Ascending aorta (tissue), 2 donors: ENCODE results near the gene EIF5A2. TPM values are rescaled to one million over a fixed set of nuclear protein-coding genes. Genes with fewer than 3 reads are reported as not detected.

Source experiments
- DNase-seq, 2 donors: peaks; one replicate each; pipeline ENCODE4 v3.0.0-alpha.2; 2019; ENCODE audit warnings: low spot score in 2 of 2
- H3K27ac ChIP-seq, 2 donors: fragments of 200-600 bp; sonication (generic); one replicate each; pipeline ENCODE4 v1.5.1; 2016 to 2017; ENCODE audit warnings: mild to moderate bottlenecking in 1 of 2
- H3K27me3 ChIP-seq: fragments of 200-600 bp; sonication (generic); one replicate; pipeline ENCODE4 v1.5.1; 2017
- H3K36me3 ChIP-seq, 2 donors: fragments of 200-600 bp; sonication (generic); one replicate each; pipeline ENCODE4 v1.5.1; 2016
- H3K4me1 ChIP-seq, 2 donors: fragments of 200-600 bp; sonication (generic); one replicate each; pipeline ENCODE4 v1.5.1; 2016 to 2017; ENCODE audit warnings: mild to moderate bottlenecking in 1 of 2
- H3K4me3 ChIP-seq, 2 donors: fragments of 200-600 bp; sonication (generic); one replicate each; pipeline ENCODE4 v1.5.1; 2016 to 2017; ENCODE audit warnings: mild to moderate bottlenecking in 1 of 2
- H3K9me3 ChIP-seq, 2 donors: fragments of 200-600 bp; sonication (generic); one replicate each; pipeline ENCODE4 v1.5.1; 2016
- intact Hi-C: fragments of 100-400 bp; cut with DNase I; formaldehyde crosslinking; loops from one replicate; pipeline ENCODE4 v1.15.1; 2023
- total RNA-seq: library from RNA; depleted of rRNA; stranded (reverse); fragments of >200 nt; gene quantifications from one replicate; pipeline ENCODE4 v1.1.0, GENCODE V29; 2016
- TF ChIP-seq, protein P1 (sequence below), 3 experiments: fragments of 200-600 bp in 2 of 3; fragments of 450-650 bp in 1 of 3; sonication (generic) in 2 of 3; IDR thresholded peaks; one replicate each; pipeline ENCODE4 v1.5.1; 2016 to 2019; ENCODE audit warnings: antibody characterized with exemption in 3 of 3, mild to moderate bottlenecking in 1 of 3, moderate library complexity in 1 of 3

Gene EIF5A2
- total RNA-seq, 1 donor from 2014 or later: 28.6 TPM

- no peaks in the 10 kb centered on the region for H3K4me1 ChIP-seq
- no peaks in the 10 kb centered on the region for H3K27me3 ChIP-seq
- intact Hi-C loops: no loop called here
- DNase-seq: no peak
- H3K9me3 ChIP-seq: no peaks in the 10 kb centered on the region
- no peak overlapping the region for H3K4me3 ChIP-seq
- TF ChIP-seq, protein P1, sequence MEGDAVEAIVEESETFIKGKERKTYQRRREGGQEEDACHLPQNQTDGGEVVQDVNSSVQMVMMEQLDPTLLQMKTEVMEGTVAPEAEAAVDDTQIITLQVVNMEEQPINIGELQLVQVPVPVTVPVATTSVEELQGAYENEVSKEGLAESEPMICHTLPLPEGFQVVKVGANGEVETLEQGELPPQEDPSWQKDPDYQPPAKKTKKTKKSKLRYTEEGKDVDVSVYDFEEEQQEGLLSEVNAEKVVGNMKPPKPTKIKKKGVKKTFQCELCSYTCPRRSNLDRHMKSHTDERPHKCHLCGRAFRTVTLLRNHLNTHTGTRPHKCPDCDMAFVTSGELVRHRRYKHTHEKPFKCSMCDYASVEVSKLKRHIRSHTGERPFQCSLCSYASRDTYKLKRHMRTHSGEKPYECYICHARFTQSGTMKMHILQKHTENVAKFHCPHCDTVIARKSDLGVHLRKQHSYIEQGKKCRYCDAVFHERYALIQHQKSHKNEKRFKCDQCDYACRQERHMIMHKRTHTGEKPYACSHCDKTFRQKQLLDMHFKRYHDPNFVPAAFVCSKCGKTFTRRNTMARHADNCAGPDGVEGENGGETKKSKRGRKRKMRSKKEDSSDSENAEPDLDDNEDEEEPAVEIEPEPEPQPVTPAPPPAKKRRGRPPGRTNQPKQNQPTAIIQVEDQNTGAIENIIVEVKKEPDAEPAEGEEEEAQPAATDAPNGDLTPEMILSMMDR (IDR thresholded peaks at IDR 0.05): no peak
- H3K36me3 ChIP-seq: no peaks in the 10 kb centered on the region
- no peak overlapping the region for H3K27ac ChIP-seq
Measured at GRCh38 chr3:170852324-170852723, 56.1 kb downstream of the EIF5A2 start.

DNA sequence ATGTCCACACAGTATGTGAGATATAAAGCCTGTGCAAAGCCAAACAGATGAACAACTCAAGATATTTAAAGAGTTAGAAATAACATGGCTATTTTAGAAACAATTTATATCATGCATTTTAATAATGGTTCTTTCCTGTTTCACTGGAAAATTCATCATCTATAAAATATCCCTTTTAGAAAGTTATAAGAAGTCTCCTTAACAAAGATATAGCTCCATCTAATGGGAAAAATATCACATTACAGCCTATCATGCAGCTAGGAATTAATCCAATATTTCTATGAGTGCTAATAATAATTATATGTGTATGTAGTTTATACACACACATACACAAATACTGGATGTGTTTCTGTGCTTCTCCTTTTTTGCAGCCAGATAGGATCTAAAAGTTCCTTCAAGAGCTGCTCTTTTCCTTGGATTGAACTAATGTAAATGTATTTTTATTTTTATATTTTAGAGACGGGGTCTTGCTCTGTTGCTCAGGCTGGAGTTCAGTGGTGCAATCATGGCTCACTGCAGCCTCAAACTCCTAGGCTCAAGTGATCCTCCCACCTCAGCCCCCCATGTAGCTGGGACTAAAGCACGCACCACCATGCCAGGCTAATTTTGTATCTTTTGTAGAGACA lies 60.0 kb downstream of the EIF5A2 start:
- DNase-seq: no peak
- no peak overlapping the region for H3K27ac ChIP-seq
- intact Hi-C loops: loop anchor here (1.0 kb wide), 1 partner anchor 434 kb away; no protein-coding TSS in a partner anchor
- no peaks in the 10 kb centered on the region for H3K9me3 ChIP-seq
- TF ChIP-seq, protein P1 (IDR thresholded peaks at IDR 0.05): peak in 2 of 3 experiments; percentile 11 to 51
- H3K4me1 ChIP-seq: no peaks in the 10 kb centered on the region
- no peak overlapping the region for H3K4me3 ChIP-seq
- H3K27me3 ChIP-seq: no peaks in the 10 kb centered on the region
- H3K36me3 ChIP-seq: no peaks in the 10 kb centered on the region

DNA sequence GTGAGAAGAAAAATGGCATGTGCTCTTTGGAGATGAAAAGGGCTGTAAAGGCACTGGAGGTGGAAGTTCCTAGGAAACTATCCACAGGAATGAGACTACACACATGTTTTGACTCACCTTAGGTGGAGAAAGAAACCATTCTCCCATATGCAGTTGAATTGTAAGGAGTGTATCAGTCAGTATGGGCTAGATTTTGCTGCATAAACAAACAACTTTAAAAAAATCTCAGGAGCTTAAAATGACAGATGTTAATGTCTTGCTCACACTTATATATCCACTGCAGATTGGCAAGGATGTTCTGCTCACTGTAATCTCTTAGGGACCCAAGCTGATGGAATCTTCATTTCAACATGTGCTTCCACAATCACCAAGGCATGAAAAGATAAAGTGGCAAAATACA lies 64.1 kb downstream of the EIF5A2 start:
- Histone ChIP-seq H3K27me3 (no peaks in the 10 kb centered on the region), H3K27ac (no peak overlapping the region), H3K4me1 (no peaks in the 10 kb centered on the region), H3K9me3 (no peaks in the 10 kb centered on the region), H3K4me3 (no peak overlapping the region), H3K36me3 (no peaks in the 10 kb centered on the region)
- intact Hi-C loops: no loop called here
- no peak for DNase-seq
- TF ChIP-seq, protein P1 (IDR thresholded peaks at IDR 0.05): no peak

DNA sequence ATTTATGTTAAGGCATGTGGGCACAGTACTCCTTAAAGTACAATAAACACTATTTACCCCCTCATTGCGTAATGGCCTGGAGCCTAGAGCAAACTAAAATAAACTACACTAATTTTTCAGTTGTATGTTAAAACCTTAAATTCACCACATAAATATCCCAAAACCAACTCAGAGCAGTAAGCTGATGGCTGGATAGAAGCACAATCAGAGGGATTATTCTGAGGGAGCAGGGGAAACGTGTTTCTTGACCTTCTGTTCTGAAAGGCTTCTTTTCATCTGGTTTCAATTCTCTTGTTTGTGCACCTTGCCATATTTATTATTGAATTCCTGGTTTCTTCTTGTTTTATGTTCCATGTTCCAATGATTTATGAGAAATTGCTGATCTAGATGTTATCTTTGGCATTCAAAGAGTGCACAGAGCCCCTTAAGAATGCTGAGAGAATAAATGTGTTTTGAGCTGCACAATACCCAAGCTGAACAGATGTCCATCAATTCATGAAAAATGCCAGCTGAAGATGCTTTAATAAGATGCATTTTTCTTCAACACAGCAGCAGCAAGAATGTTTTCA lies 68.1 kb downstream of the EIF5A2 start:
- Histone ChIP-seq H3K4me3 (no peak overlapping the region), H3K36me3 (no peaks in the 10 kb centered on the region), H3K27ac (no peak overlapping the region), H3K4me1 (no peaks in the 10 kb centered on the region), H3K27me3 (no peaks in the 10 kb centered on the region), H3K9me3 (no peaks in the 10 kb centered on the region)
- intact Hi-C loops: no loop called here
- TF ChIP-seq, protein P1 (IDR thresholded peaks at IDR 0.05): no peak
- DNase-seq: no peak

DNA sequence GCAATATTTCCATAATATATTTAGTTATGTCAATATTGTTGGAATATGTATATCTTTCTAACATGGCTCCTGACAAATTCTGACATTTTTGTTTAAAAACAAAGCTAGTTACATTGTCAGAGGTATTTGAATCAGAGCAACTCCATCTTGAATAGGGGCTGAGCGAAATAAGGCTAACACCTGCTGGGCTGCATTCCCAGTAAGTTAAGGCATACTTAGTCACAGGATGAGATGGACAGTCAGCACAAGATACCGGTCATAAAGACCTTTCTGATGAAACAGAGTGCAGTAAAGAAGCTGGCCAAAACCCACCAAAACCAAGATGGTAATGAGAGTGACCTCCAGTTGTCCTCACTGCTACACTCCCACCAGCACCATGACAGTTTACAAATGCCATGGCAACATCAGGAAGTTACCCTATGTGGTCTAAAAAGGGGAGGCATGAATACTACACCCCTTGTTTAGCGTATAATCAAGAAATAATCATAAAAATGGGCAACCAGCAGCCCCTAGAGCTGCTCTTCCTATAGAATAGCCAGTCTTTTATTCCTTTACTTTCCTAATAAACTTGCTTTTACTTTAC lies 68.8 kb downstream of the EIF5A2 start:
- TF ChIP-seq, protein P1 (IDR thresholded peaks at IDR 0.05): no peak
- Histone ChIP-seq H3K4me3 (no peak overlapping the region), H3K27me3 (no peaks in the 10 kb centered on the region), H3K4me1 (no peaks in the 10 kb centered on the region), H3K36me3 (no peaks in the 10 kb centered on the region), H3K27ac (no peak overlapping the region), H3K9me3 (no peaks in the 10 kb centered on the region)
- intact Hi-C loops: no loop called here
- DNase-seq: no peak

Other genes starting within 250 kb of the EIF5A2 start
- 39.2 TPM for gene RPL22L1, start 38.4 kb downstream of the EIF5A2 start, total RNA-seq
- not detected for gene SLC2A2, start 118.1 kb upstream of the EIF5A2 start, total RNA-seq